GM12891 (cell line): Measurements from ENCODE around the gene UGT1A6.

Experiments
- PAX5 ChIP-seq: IDR thresholded peaks from 2 replicates; pipeline ENCODE4 v1.6.1; 2011; ENCODE audit warnings: low read length, moderate library complexity, mild to moderate bottlenecking; ENCODE audit not compliant: insufficient read depth, severe bottlenecking
- POLR2A ChIP-seq: IDR thresholded peaks from 2 replicates; pipeline ENCODE4 v1.6.1; 2011; ENCODE audit warnings: low read depth, low read length, control low read depth
- POLR2AphosphoS5 ChIP-seq: IDR thresholded peaks from 2 replicates; pipeline ENCODE4 v1.6.1; 2011; ENCODE audit warnings: low read depth, low read length, control low read depth
- POU2F2 ChIP-seq: IDR thresholded peaks from 2 replicates; pipeline ENCODE4 v1.6.1; 2011; ENCODE audit warnings: low read depth, mild to moderate bottlenecking, control low read depth, low read length, moderate library complexity
- SPI1 ChIP-seq: IDR thresholded peaks from 2 replicates; pipeline ENCODE4 v1.6.1; 2011; ENCODE audit warnings: low read depth, low read length, control low read depth
- TAF1 ChIP-seq: IDR thresholded peaks from 2 replicates; pipeline ENCODE4 v1.6.1; 2011; ENCODE audit warnings: low read depth, low read length, control low read depth

DNA sequence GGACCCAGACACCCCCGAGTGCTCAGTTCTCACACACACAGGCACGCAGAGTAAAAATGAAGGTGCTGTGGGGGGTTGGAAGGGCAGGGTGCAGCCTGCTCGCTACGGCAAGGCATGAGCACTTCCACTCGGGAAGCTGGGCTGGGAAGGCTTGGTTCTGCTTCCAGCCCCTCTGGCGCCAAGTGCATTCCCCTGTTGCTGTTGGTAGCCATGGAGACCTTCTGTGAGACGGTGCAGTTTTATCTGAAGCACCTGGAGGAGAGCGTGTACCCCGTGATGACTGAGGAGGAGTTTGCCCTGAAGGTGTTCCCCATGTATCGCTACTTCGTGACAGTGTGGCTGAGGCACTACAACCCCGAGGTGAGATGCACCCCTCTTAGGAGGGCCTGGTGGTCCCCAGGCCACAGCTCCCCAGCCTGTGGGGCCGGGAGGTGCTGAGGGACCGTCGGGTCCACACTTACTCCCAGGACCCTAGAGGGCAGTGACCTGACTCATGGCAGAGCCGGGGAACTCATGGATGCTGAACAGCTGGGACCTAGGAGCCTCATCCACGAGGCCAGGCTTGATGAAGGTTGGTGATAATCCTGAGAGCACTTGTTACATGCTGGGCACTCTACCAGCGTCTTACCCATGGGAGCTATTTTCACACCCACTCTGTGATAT is 100.9 kb downstream of the UGT1A6 start:
- TF ChIP-seq POLR2A (no peak), POLR2AphosphoS5 (no peak), TAF1 (no peak), SPI1 (no peak), POU2F2 (no peak), PAX5 (no peak)
